ENCODE data around the gene ATRX. TPM values are rescaled to one million over a fixed set of nuclear protein-coding genes. Genes with fewer than 3 reads are reported as not detected.
"Not testable (repeated sequence)": the region's sequence is repeated elsewhere in the genome, so short reads cannot be mapped to it uniquely, and the experiment has no call there.

ATRX gene
- total RNA-seq, 2 donors from 2014 or later: 124 to 177 TPM

DNA sequence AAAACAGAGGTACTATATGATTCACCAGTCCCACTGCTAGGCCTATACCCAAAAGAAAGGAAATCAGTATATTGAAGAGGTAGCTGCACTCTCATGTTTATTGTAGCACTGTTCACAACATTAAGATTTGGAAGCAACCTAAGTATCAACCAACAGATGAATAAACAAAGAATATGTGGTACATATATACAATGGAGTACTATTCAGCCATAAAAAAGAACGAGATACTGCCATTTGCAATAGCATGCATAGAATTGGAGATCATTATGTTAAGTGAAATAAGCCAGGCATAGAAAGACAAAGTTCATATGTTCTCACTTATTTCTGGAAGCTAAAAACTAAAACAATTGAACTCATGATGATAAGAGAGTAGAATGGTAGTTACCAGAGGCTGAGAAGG, 266.3 kb downstream of the ATRX start:
- ATAC-seq (ENCODE audit: insufficient number of reproducible peaks, low FRiP score, low read depth) (no peak), DNase-seq (ENCODE audit: low spot score) (no peak)
- Histone ChIP-seq H3K27me3 (replicated peaks; ENCODE audit: insufficient read depth) (no peaks in the 10 kb centered on the region), H3K27ac (no peak overlapping the region), H3K9me3 (no peaks in the 10 kb centered on the region), H3K4me1 (ENCODE audit: control insufficient read depth in 1 of 2, low read depth in 2 of 2) (no peaks in the 10 kb centered on the region), H3K4me3 (no peak overlapping the region), H3K36me3 (peaks cover 5% of the 10 kb centered on the region)
- TF ChIP-seq, protein P1, sequence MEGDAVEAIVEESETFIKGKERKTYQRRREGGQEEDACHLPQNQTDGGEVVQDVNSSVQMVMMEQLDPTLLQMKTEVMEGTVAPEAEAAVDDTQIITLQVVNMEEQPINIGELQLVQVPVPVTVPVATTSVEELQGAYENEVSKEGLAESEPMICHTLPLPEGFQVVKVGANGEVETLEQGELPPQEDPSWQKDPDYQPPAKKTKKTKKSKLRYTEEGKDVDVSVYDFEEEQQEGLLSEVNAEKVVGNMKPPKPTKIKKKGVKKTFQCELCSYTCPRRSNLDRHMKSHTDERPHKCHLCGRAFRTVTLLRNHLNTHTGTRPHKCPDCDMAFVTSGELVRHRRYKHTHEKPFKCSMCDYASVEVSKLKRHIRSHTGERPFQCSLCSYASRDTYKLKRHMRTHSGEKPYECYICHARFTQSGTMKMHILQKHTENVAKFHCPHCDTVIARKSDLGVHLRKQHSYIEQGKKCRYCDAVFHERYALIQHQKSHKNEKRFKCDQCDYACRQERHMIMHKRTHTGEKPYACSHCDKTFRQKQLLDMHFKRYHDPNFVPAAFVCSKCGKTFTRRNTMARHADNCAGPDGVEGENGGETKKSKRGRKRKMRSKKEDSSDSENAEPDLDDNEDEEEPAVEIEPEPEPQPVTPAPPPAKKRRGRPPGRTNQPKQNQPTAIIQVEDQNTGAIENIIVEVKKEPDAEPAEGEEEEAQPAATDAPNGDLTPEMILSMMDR (IDR thresholded peaks at IDR 0.05): no peak

- no peaks in the 10 kb centered on the region for H3K4me1 ChIP-seq (ENCODE audit: control insufficient read depth in 1 of 2, low read depth in 2 of 2)
- no peak for ATAC-seq (ENCODE audit: insufficient number of reproducible peaks, low FRiP score, low read depth)
- DNase-seq (ENCODE audit: low spot score): no peak
- H3K27ac ChIP-seq: no peak overlapping the region
- TF ChIP-seq, protein P1 (IDR thresholded peaks at IDR 0.05): no peak
- no peaks in the 10 kb centered on the region for H3K9me3 ChIP-seq
- peaks cover 5% of the 10 kb centered on the region for H3K36me3 ChIP-seq
- no peaks in the 10 kb centered on the region for H3K27me3 ChIP-seq (replicated peaks; ENCODE audit: insufficient read depth)
- no peak overlapping the region for H3K4me3 ChIP-seq
Measured at GRCh38 chrX:77514177-77514576, 271.8 kb downstream of the ATRX start.

DNA sequence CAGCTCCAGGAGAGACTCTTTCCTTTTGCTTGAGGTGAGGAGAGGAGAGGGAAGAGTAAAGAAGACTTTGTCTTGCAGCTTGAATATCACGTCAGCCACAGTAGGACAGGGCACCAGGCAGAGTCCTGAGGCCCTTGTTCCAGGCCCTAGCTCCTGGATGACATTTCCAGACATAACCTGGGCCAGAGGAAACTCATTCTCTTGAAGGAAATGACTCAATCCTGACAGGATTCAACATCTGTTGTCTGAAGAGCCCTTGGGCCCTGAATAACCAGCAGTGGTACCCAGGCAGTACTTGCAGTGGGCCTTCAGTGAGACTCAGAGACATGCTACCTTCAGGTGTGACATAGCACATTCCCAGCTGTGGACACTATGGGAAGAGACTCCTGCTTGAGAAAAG, 276.0 kb downstream of the ATRX start:
- Histone ChIP-seq H3K4me3 (no peak overlapping the region), H3K27me3 (replicated peaks; ENCODE audit: insufficient read depth) (no peaks in the 10 kb centered on the region), H3K4me1 (ENCODE audit: control insufficient read depth in 1 of 2, low read depth in 2 of 2) (no peaks in the 10 kb centered on the region), H3K27ac (no peak overlapping the region), H3K36me3 (no peaks in the 10 kb centered on the region), H3K9me3 (no peaks in the 10 kb centered on the region)
- no peak for DNase-seq (ENCODE audit: low spot score)
- TF ChIP-seq, protein P1 (IDR thresholded peaks at IDR 0.05): no peak
- ATAC-seq (ENCODE audit: insufficient number of reproducible peaks, low FRiP score, low read depth): no peak

DNA sequence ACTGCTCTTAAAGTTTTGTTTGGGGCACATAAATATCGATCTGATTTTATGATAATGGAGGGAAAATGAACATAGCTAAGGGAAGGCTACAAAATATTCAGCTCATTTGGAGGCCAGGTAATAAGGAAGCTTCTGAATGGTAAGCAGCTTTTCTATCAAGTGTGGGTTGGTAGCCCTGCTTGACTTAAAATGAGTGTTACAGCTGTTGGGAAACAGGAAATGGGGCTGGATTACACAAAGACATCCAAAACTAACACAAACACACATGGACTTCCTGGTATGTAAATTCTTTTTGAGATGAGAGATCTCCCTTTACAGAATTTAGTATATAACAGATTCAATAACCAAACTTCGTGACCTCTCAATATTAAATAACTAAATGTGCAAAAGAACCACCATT, 280.8 kb downstream of the ATRX start:
- Histone ChIP-seq H3K27ac (no peak overlapping the region), H3K27me3 (replicated peaks; ENCODE audit: insufficient read depth) (no peaks in the 10 kb centered on the region), H3K36me3 (no peaks in the 10 kb centered on the region), H3K4me1 (ENCODE audit: control insufficient read depth in 1 of 2, low read depth in 2 of 2) (no peaks in the 10 kb centered on the region), H3K9me3 (no peaks in the 10 kb centered on the region), H3K4me3 (no peak overlapping the region)
- ATAC-seq (ENCODE audit: insufficient number of reproducible peaks, low FRiP score, low read depth) (no peak), DNase-seq (ENCODE audit: low spot score) (no peak)
- TF ChIP-seq, protein P1 (IDR thresholded peaks at IDR 0.05): no peak

DNA sequence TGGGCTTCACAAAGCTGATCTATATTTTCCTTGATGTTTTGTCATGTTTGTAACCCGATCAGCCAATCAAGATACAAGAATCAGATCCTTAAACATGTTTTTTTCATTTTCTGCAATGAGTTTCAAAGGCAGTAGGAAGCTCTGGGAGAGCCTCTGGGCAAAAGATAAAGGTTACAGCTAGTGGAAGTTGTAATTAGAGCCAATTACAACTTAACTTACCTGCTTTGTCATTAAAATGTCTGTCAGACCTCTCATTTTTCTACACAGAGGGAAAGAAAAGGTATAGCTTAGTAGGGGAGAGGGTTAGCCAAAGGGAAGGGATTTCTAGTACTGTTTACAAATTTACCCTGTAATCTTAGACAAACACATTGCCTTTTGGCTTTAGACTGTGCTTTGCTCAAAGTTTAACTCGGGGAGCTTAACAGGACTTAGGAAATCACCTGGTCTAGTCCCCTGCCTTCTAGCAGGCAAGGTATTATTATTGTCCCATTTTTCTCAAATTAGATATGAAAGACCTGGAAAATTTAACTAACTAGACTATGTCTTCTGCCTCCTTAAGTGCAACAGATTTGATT, 283.0 kb downstream of the ATRX start:
- no peaks in the 10 kb centered on the region for H3K4me1 ChIP-seq (ENCODE audit: control insufficient read depth in 1 of 2, low read depth in 2 of 2)
- H3K27ac ChIP-seq: no peak overlapping the region
- H3K36me3 ChIP-seq: no peaks in the 10 kb centered on the region
- TF ChIP-seq, protein P1 (IDR thresholded peaks at IDR 0.05): no peak
- no peaks in the 10 kb centered on the region for H3K9me3 ChIP-seq
- ATAC-seq (ENCODE audit: insufficient number of reproducible peaks, low FRiP score, low read depth): no peak
- no peak for DNase-seq (ENCODE audit: low spot score)
- no peak overlapping the region for H3K4me3 ChIP-seq
- no peaks in the 10 kb centered on the region for H3K27me3 ChIP-seq (replicated peaks; ENCODE audit: insufficient read depth)

GRCh38 chrX:77500164-77500563, 285.9 kb downstream of the ATRX start:
- not testable (repeated sequence) for H3K4me3 ChIP-seq; H3K9me3 ChIP-seq; H3K36me3 ChIP-seq; ATAC-seq (ENCODE audit: insufficient number of reproducible peaks, low FRiP score, low read depth); H3K27ac ChIP-seq; DNase-seq (ENCODE audit: low spot score); H3K4me1 ChIP-seq (ENCODE audit: control insufficient read depth in 1 of 2, low read depth in 2 of 2); H3K27me3 ChIP-seq (replicated peaks; ENCODE audit: insufficient read depth)
